ENCODE results near the gene CFAP97D2. TPM values are rescaled to one million over a fixed set of nuclear protein-coding genes. Genes with fewer than 3 reads are reported as not detected.
"Not testable (repeated sequence)": the region's sequence is repeated elsewhere in the genome, so short reads cannot be mapped to it uniquely, and the experiment has no call there.

CFAP97D2 gene
- total RNA-seq, 1 donor, result not detected

DNA sequence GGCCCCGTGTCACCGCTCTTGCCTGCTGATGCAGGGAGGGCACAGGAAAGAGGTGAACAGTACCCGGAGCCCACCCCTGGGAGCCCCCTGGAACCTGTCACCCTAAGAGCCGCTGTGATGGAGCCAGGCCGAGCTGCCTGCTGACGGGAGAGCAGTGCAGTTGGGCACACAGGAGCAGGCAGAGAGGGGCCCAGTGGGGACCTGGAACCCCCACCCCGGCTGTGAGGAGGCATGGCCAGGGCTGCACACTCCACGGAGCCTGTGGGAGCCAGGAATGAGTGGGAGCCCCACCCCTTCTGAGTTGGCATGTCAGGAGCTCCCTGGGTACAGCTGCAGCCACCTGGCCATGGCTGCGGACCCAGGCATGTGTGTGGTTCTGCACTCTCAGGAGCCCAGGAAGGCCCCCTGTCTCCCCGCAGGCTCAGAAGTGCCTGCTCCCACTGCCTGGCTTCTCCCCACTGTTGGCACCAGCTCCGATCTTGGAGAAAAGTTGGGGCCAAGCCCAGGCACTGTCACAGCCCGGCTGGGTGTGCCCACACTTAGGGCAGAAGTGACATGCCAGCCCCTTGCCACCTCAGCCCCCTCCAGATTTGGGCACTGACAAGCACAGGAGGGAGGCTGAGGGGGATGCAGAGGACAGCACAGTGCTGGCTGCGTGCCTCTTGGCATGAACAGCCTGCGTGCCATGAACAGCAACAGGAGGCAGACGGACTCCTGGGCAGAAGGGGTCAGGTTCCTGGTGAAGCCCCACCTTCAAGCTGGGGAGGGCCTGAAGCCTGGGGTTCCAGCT lies 6.3 kb downstream of the CFAP97D2 start:
- TF ChIP-seq, protein P1, sequence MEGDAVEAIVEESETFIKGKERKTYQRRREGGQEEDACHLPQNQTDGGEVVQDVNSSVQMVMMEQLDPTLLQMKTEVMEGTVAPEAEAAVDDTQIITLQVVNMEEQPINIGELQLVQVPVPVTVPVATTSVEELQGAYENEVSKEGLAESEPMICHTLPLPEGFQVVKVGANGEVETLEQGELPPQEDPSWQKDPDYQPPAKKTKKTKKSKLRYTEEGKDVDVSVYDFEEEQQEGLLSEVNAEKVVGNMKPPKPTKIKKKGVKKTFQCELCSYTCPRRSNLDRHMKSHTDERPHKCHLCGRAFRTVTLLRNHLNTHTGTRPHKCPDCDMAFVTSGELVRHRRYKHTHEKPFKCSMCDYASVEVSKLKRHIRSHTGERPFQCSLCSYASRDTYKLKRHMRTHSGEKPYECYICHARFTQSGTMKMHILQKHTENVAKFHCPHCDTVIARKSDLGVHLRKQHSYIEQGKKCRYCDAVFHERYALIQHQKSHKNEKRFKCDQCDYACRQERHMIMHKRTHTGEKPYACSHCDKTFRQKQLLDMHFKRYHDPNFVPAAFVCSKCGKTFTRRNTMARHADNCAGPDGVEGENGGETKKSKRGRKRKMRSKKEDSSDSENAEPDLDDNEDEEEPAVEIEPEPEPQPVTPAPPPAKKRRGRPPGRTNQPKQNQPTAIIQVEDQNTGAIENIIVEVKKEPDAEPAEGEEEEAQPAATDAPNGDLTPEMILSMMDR (IDR thresholded peaks at IDR 0.05; ENCODE audit: insufficient read depth, low read length), result no peak
- DNase-seq (ENCODE audit: low read depth), result no peak
- H3K4me3 ChIP-seq (ENCODE audit: low read depth, low read length), result no peak overlapping the region

DNA sequence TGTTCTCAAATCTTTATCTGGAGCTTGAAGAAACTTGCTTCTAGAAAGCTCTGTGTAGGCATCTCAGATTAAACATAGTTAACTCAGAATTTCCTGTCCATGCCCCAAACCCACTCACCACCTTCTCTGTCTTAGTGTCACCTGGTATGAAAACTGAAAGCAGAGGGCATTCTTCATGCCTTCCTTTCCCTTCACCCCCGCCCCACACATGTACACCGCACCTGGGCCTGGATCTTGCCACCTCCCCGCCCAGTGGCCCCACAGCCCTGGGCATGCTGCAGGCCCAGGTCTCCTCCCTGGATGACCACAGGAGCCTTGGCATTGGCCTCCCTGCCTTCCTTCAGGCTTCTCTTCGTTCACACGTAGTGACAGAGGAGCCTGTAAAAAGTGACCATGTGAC lies 15.8 kb downstream of the CFAP97D2 start:
- H3K4me3 ChIP-seq (ENCODE audit: low read depth, low read length), result no peak overlapping the region
- TF ChIP-seq, protein P1 (IDR thresholded peaks at IDR 0.05; ENCODE audit: insufficient read depth, low read length), result no peak
- no peak for DNase-seq (ENCODE audit: low read depth)

DNA sequence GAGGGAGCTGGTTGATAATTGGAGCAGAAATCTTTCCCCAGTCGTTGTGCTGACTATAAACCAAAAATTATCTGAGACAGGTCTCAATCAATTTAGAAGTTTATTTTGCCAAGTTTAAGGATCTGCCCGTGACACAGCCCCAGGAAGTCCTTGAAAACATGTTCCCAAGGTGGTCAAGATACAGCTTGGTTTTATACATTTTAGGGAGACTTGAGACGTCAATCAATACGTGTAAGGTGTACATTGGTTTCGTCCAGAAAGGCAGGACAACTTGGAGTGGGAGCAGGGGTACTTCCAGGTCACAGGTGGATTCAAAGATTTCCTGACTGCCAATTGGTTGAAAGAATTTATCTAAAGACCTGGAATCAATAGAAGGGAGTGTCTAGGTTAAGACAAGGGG lies 17.6 kb downstream of the CFAP97D2 start:
- H3K4me3 ChIP-seq (ENCODE audit: low read depth, low read length), result no peak overlapping the region
- TF ChIP-seq, protein P1 (IDR thresholded peaks at IDR 0.05; ENCODE audit: insufficient read depth, low read length), result no peak
- no peak for DNase-seq (ENCODE audit: low read depth)

DNA sequence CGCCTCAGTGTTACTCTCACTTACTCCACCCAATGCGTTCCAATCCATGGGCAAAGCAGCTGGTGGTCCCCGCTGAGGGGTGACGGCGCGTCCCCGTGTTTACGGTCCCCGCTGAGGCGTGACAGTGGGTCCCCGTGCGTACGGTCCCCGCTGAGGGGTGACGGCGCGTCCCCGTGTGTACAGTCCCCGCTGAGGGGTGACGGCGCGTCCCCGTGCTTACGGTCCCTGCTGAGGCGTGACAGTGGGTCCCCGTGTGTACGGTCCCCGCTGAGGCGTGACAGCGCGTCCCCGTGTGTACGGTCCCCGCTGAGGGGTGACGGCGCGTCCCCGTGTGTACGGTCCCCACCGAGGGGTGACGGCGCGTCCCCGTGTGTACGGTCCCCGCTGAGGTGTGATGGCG lies 19.5 kb downstream of the CFAP97D2 start:
- TF ChIP-seq, protein P1 (IDR thresholded peaks at IDR 0.05; ENCODE audit: insufficient read depth, low read length), result no peak
- no peak overlapping the region for H3K4me3 ChIP-seq (ENCODE audit: low read depth, low read length)
- no peak for DNase-seq (ENCODE audit: low read depth)

DNA sequence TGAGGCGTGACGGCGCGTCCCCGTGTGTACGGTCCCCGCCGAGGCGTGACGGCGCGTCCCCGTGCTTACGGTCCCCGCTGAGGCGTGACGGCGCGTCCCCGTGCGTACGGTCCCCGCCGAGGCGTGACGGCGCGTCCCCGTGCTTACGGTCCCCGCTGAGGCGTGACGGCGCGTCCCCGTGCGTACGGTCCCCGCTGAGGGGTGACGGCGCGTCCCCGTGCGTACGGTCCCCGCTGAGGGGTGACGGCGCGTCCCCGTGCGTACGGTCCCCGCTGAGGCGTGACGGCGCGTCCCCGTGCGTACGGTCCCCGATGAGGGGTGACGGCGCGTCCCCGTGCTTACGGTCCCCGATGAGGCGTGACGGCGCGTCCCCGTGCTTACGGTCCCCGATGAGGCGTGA lies 20.5 kb downstream of the CFAP97D2 start:
- DNase-seq (ENCODE audit: low read depth); H3K4me3 ChIP-seq (ENCODE audit: low read depth, low read length): not testable (repeated sequence)

GRCh38 chr13:114199954-114200353 lies 20.9 kb downstream of the CFAP97D2 start:
- H3K4me3 ChIP-seq (ENCODE audit: low read depth, low read length), result no peak overlapping the region
- TF ChIP-seq, protein P1 (IDR thresholded peaks at IDR 0.05; ENCODE audit: insufficient read depth, low read length), result no peak
- DNase-seq (ENCODE audit: low read depth), result no peak

GRCh38 chr13:114200399-114200911 lies 21.4 kb downstream of the CFAP97D2 start:
- TF ChIP-seq, protein P1 (IDR thresholded peaks at IDR 0.05; ENCODE audit: insufficient read depth, low read length), result no peak
- DNase-seq (ENCODE audit: low read depth), result peak; percentile 19
- no peak overlapping the region for H3K4me3 ChIP-seq (ENCODE audit: low read depth, low read length)

Data from fibroblast of the aortic adventitia (primary cell).